ENCODE measurements around the gene GSN. TPM values are rescaled to one million over a fixed set of nuclear protein-coding genes. Genes with fewer than 3 reads are reported as not detected.

GSN gene
- total and polyA plus RNA-seq, 5 experiments from 2014 or later = 2.0 to 7.9 (median 3.3) TPM

- POLR2A ChIA-PET = interaction anchor here (0.6 kb wide), 1 partner anchor 653 kb away, joined by 5 read pairs; no protein-coding TSS in a partner anchor
- no peaks in the 10 kb centered on the region for H3K9me3 Mint-ChIP-seq
- H3K4me1 Mint-ChIP-seq = peaks cover 10 to 81% (median 32%) of the 10 kb centered on the region in 4 donors
- no peak for DNase-seq
- H3K36me3 Mint-ChIP-seq = no peaks in the 10 kb centered on the region
- no peaks in the 10 kb centered on the region for H3K27me3 Mint-ChIP-seq
- no peak for ATAC-seq
- H3K27ac Mint-ChIP-seq = peak overlapping the region in 2 of 10 donors; percentile 8 to 66
- H3K4me3 Mint-ChIP-seq = no peak overlapping the region
These were observed 95.6 kb downstream of the GSN start for GRCh38 chr9:121363622-121363961.

- peak overlapping the region in 3 of 10 donors; percentile 3 to 66 (median 8) for H3K27ac Mint-ChIP-seq
- H3K36me3 Mint-ChIP-seq = no peaks in the 10 kb centered on the region
- no peak for ATAC-seq
- no peaks in the 10 kb centered on the region for H3K27me3 Mint-ChIP-seq
- peaks cover 8 to 81% (median 29%) of the 10 kb centered on the region in 4 donors for H3K4me1 Mint-ChIP-seq
- H3K9me3 Mint-ChIP-seq = no peaks in the 10 kb centered on the region
- no peak for DNase-seq
- H3K4me3 Mint-ChIP-seq = no peak overlapping the region
- POLR2A ChIA-PET = interaction anchor here (0.6 kb wide), 1 partner anchor 654 kb away, joined by 5 read pairs; no protein-coding TSS in a partner anchor
These were observed 96.1 kb downstream of the GSN start for GRCh38 chr9:121364077-121364476.

- DNase-seq (no peak), ATAC-seq (no peak)
- POLR2A ChIA-PET = no interaction called here
- Mint-ChIP-seq H3K4me3 (no peak overlapping the region), H3K27me3 (no peaks in the 10 kb centered on the region), H3K9me3 (peaks cover 0 to under 1% (median 0%) of the 10 kb centered on the region in 9 donors), H3K36me3 (no peaks in the 10 kb centered on the region), H3K4me1 (peaks cover 8 to 74% (median 23%) of the 10 kb centered on the region in 4 donors), H3K27ac (peak overlapping the region in 2 of 10 donors; percentile 7 to 66)
These were observed 96.9 kb downstream of the GSN start for GRCh38 chr9:121364886-121365285.

- H3K9me3 Mint-ChIP-seq = peaks cover 0 to 7% (median 0%) of the 10 kb centered on the region in 9 donors
- peak overlapping the region in 2 of 10 donors; percentile 0 to 66 for H3K27ac Mint-ChIP-seq
- DNase-seq (no peak), ATAC-seq (no peak)
- H3K4me1 Mint-ChIP-seq = peaks cover 11 to 75% (median 28%) of the 10 kb centered on the region in 4 donors
- H3K4me3 Mint-ChIP-seq = peak overlapping the region in 1 of 10 donors; percentile 1
- POLR2A ChIA-PET = no interaction called here
- H3K27me3 Mint-ChIP-seq = no peaks in the 10 kb centered on the region
- no peaks in the 10 kb centered on the region for H3K36me3 Mint-ChIP-seq
These were observed 97.6 kb downstream of the GSN start for GRCh38 chr9:121365564-121365963.

GRCh38 chr9:121366611-121367192 lies 98.7 kb downstream of the GSN start:
- POLR2A ChIA-PET = no interaction called here
- no peaks in the 10 kb centered on the region for H3K36me3 Mint-ChIP-seq
- H3K4me1 Mint-ChIP-seq = peaks cover 17 to 78% (median 39%) of the 10 kb centered on the region in 4 donors
- ATAC-seq = no peak
- peak overlapping the region in 4 of 10 donors; percentile 29 to 98 (median 60) for H3K27ac Mint-ChIP-seq
- H3K27me3 Mint-ChIP-seq = no peaks in the 10 kb centered on the region
- no peak for DNase-seq
- peaks cover 0 to 11% (median 0%) of the 10 kb centered on the region in 9 donors for H3K9me3 Mint-ChIP-seq
- H3K4me3 Mint-ChIP-seq = peak overlapping the region in 2 of 10 donors; percentile 14 to 80

- H3K27me3 Mint-ChIP-seq = no peaks in the 10 kb centered on the region
- no peak for ATAC-seq
- H3K4me3 Mint-ChIP-seq = peak overlapping the region in 9 of 10 donors; percentile 78 to 96 (median 93)
- peaks cover 0 to 11% (median 0%) of the 10 kb centered on the region in 9 donors for H3K9me3 Mint-ChIP-seq
- H3K36me3 Mint-ChIP-seq = no peaks in the 10 kb centered on the region
- DNase-seq = no peak
- POLR2A ChIA-PET = no interaction called here
- peak overlapping the region in 5 of 10 donors; percentile 24 to 98 (median 75) for H3K27ac Mint-ChIP-seq
- H3K4me1 Mint-ChIP-seq = peaks cover 17 to 81% (median 46%) of the 10 kb centered on the region in 4 donors
These were observed 99.6 kb downstream of the GSN start for GRCh38 chr9:121367306-121368137.

- DNase-seq = no peak
- peaks cover 19 to 81% (median 51%) of the 10 kb centered on the region in 4 donors for H3K4me1 Mint-ChIP-seq
- no peaks in the 10 kb centered on the region for H3K27me3 Mint-ChIP-seq
- POLR2A ChIA-PET = interaction anchor here (1.2 kb wide), 1 partner anchor 26 kb away, joined by 10 read pairs; no protein-coding TSS in a partner anchor
- no peak for ATAC-seq
- H3K36me3 Mint-ChIP-seq = no peaks in the 10 kb centered on the region
- H3K27ac Mint-ChIP-seq = peak overlapping the region in 4 of 10 donors; percentile 24 to 98 (median 86)
- H3K9me3 Mint-ChIP-seq = peaks cover 0 to 11% (median 0%) of the 10 kb centered on the region in 9 donors
- peak overlapping the region; percentile 35 to 96 (median 92) for H3K4me3 Mint-ChIP-seq
These were observed 100.2 kb downstream of the GSN start for GRCh38 chr9:121368138-121368522.

GRCh38 chr9:121368745-121369144 lies 100.8 kb downstream of the GSN start:
- Mint-ChIP-seq H3K27me3 (no peaks in the 10 kb centered on the region), H3K4me3 (peak overlapping the region; percentile 85 to 96 (median 94)), H3K27ac (peak overlapping the region in 9 of 10 donors; percentile 11 to 99 (median 83)), H3K9me3 (peaks cover 0 to 11% (median 0%) of the 10 kb centered on the region in 9 donors), H3K4me1 (peaks cover 19 to 76% (median 50%) of the 10 kb centered on the region in 4 donors), H3K36me3 (no peaks in the 10 kb centered on the region)
- DNase-seq (peak in 1 of 10 donors; percentile 13), ATAC-seq (no peak)
- POLR2A ChIA-PET = interaction anchor here (0.5 to 1.4 kb wide), 5 partner anchors 11 to 49 kb away, joined by 3 to 10 read pairs (median 4); no protein-coding TSS in a partner anchor

GRCh38 chr9:121369595-121370265 lies 101.8 kb downstream of the GSN start, which contains the start of gene STOM:
STOM (minus strand) TSS chr9:121370250; CDS start chr9:121370187, 63 bp downstream.
- POLR2A ChIA-PET = interaction anchor here (0.5 to 1.4 kb wide), 4 partner anchors 12 to 50 kb away, joined by 3 to 4 read pairs (median 4); no protein-coding TSS in a partner anchor
- ATAC-seq (peak; percentile 59 to 67), DNase-seq (peak in 8 of 10 donors; percentile 39 to 86 (median 60))
- Mint-ChIP-seq H3K36me3 (no peaks in the 10 kb centered on the region), H3K4me1 (peaks cover 17 to 66% (median 49%) of the 10 kb centered on the region in 4 donors), H3K27ac (peak within 1 kb of the TSS; percentile 90 to 99 (median 98)), H3K9me3 (peaks cover 0 to 11% (median 0%) of the 10 kb centered on the region in 9 donors), H3K4me3 (peak within 1 kb of the TSS; percentile 85 to 96 (median 94)), H3K27me3 (no peaks in the 10 kb centered on the region)

GRCh38 chr9:121371495-121372061 lies 103.6 kb downstream of the GSN start:
- POLR2A ChIA-PET = no interaction called here
- DNase-seq (no peak), ATAC-seq (no peak)
- peak overlapping the region in 9 of 10 donors; percentile 11 to 98 (median 83) for H3K27ac Mint-ChIP-seq
- H3K4me3 Mint-ChIP-seq = peak overlapping the region; percentile 43 to 96 (median 70)
- H3K9me3 Mint-ChIP-seq = peaks cover 0 to 11% (median 0%) of the 10 kb centered on the region in 9 donors
- no peaks in the 10 kb centered on the region for H3K27me3 Mint-ChIP-seq
- H3K4me1 Mint-ChIP-seq = peaks cover 17 to 51% (median 43%) of the 10 kb centered on the region in 4 donors
- no peaks in the 10 kb centered on the region for H3K36me3 Mint-ChIP-seq

- Mint-ChIP-seq H3K9me3 (peaks cover 0 to 11% (median 0%) of the 10 kb centered on the region in 9 donors), H3K4me3 (peak overlapping the region in 5 of 10 donors; percentile 2 to 37 (median 16)), H3K27ac (peak overlapping the region in 9 of 10 donors; percentile 11 to 98 (median 49)), H3K27me3 (no peaks in the 10 kb centered on the region), H3K36me3 (no peaks in the 10 kb centered on the region), H3K4me1 (peaks cover 17 to 46% (median 40%) of the 10 kb centered on the region in 4 donors)
- DNase-seq = no peak
- POLR2A ChIA-PET = no interaction called here
- no peak for ATAC-seq
These were observed 104.5 kb downstream of the GSN start for GRCh38 chr9:121372239-121373010.
